ENCODE results near the gene GLIS2.

DNA sequence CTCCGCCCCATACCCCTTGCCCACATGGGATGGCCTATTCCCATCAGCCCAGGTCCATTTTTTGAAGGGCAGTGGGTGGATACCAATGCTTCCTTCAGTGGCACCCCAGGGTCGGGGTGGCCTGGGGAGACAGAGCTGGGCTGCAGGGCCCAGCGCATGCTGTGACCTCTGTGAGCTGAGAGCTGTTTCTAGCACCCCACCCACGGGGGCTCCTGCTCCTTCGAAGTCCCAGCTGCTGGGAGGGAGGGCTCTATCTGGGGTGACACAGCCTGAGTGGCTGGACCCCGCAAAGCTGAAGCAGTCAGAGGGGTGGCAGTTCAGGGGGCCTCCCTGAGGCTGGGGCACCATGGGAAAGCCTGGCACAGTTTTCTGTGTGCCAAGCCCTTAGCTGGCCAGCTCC lies 24.6 kb downstream of the GLIS2 start:
- TF ChIP-seq POLR2A (IDR thresholded peaks at IDR 0.05; ENCODE audit: borderline replicate concordance, extremely low read depth, insufficient read depth, insufficient read length) = no peak
- no peak for TF ChIP-seq ZNF274 (IDR thresholded peaks at IDR 0.05; ENCODE audit: low read depth, low read length)
- TF ChIP-seq TCF7L2 (IDR thresholded peaks at IDR 0.05; ENCODE audit: borderline replicate concordance, extremely low read depth, insufficient read depth, insufficient read length) = no peak
- TF ChIP-seq, protein P1, sequence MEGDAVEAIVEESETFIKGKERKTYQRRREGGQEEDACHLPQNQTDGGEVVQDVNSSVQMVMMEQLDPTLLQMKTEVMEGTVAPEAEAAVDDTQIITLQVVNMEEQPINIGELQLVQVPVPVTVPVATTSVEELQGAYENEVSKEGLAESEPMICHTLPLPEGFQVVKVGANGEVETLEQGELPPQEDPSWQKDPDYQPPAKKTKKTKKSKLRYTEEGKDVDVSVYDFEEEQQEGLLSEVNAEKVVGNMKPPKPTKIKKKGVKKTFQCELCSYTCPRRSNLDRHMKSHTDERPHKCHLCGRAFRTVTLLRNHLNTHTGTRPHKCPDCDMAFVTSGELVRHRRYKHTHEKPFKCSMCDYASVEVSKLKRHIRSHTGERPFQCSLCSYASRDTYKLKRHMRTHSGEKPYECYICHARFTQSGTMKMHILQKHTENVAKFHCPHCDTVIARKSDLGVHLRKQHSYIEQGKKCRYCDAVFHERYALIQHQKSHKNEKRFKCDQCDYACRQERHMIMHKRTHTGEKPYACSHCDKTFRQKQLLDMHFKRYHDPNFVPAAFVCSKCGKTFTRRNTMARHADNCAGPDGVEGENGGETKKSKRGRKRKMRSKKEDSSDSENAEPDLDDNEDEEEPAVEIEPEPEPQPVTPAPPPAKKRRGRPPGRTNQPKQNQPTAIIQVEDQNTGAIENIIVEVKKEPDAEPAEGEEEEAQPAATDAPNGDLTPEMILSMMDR (IDR thresholded peaks at IDR 0.05 in 2 of 3, conservative IDR thresholded peaks at IDR 0.05 in 1 of 3; ENCODE audit: borderline replicate concordance in 1 of 3, insufficient read depth in 1 of 3, low read depth in 2 of 3, low read length in 2 of 3) = no peak
- TF ChIP-seq EGR1 (IDR thresholded peaks at IDR 0.05; ENCODE audit: low read depth) = no peak
- TF ChIP-seq, protein P2, sequence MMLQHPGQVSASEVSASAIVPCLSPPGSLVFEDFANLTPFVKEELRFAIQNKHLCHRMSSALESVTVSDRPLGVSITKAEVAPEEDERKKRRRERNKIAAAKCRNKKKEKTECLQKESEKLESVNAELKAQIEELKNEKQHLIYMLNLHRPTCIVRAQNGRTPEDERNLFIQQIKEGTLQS (IDR thresholded peaks at IDR 0.05) = no peak
- TF ChIP-seq EZH2phosphoT487 (IDR thresholded peaks at IDR 0.05; ENCODE audit: borderline replicate concordance) = no peak
- TF ChIP-seq, protein P3, sequence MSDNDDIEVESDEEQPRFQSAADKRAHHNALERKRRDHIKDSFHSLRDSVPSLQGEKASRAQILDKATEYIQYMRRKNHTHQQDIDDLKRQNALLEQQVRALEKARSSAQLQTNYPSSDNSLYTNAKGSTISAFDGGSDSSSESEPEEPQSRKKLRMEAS (IDR thresholded peaks at IDR 0.05) = no peak
- no peak for TF ChIP-seq YY1 (IDR thresholded peaks at IDR 0.05; ENCODE audit: extremely low read depth, insufficient replicate concordance, low read depth, low read length)
- TF ChIP-seq, protein P4, sequence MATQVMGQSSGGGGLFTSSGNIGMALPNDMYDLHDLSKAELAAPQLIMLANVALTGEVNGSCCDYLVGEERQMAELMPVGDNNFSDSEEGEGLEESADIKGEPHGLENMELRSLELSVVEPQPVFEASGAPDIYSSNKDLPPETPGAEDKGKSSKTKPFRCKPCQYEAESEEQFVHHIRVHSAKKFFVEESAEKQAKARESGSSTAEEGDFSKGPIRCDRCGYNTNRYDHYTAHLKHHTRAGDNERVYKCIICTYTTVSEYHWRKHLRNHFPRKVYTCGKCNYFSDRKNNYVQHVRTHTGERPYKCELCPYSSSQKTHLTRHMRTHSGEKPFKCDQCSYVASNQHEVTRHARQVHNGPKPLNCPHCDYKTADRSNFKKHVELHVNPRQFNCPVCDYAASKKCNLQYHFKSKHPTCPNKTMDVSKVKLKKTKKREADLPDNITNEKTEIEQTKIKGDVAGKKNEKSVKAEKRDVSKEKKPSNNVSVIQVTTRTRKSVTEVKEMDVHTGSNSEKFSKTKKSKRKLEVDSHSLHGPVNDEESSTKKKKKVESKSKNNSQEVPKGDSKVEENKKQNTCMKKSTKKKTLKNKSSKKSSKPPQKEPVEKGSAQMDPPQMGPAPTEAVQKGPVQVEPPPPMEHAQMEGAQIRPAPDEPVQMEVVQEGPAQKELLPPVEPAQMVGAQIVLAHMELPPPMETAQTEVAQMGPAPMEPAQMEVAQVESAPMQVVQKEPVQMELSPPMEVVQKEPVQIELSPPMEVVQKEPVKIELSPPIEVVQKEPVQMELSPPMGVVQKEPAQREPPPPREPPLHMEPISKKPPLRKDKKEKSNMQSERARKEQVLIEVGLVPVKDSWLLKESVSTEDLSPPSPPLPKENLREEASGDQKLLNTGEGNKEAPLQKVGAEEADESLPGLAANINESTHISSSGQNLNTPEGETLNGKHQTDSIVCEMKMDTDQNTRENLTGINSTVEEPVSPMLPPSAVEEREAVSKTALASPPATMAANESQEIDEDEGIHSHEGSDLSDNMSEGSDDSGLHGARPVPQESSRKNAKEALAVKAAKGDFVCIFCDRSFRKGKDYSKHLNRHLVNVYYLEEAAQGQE (IDR thresholded peaks at IDR 0.05; ENCODE audit: low read depth) = no peak
- TF ChIP-seq RAD21 (IDR thresholded peaks at IDR 0.05; ENCODE audit: low read depth) = no peak
